ENCODE results near the gene ROR2.

Gene ROR2

DNA sequence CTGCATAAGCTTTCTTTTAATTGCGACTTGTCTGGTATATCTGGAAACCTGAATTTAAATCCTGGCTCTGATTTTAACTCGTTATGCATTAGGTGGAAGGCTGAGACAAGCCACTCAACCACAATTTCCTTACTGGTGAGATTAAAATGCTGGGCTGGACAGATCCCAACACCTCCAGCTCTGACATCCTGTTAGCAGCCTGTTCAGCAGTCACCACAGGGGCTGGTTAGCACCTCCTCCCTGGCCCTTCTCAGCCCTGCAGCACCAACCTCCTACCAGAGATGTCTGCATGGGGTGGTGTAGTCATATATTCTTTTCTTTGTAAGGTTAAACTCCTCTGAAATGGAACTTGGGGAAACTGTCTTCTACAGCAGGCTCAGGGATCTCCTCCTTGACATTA is 369.9 kb downstream of the ROR2 start:
- no peak overlapping the region for H3K4me3 ChIP-seq (replicated peaks; ENCODE audit: low read depth, low read length)
- TF ChIP-seq, protein P1, sequence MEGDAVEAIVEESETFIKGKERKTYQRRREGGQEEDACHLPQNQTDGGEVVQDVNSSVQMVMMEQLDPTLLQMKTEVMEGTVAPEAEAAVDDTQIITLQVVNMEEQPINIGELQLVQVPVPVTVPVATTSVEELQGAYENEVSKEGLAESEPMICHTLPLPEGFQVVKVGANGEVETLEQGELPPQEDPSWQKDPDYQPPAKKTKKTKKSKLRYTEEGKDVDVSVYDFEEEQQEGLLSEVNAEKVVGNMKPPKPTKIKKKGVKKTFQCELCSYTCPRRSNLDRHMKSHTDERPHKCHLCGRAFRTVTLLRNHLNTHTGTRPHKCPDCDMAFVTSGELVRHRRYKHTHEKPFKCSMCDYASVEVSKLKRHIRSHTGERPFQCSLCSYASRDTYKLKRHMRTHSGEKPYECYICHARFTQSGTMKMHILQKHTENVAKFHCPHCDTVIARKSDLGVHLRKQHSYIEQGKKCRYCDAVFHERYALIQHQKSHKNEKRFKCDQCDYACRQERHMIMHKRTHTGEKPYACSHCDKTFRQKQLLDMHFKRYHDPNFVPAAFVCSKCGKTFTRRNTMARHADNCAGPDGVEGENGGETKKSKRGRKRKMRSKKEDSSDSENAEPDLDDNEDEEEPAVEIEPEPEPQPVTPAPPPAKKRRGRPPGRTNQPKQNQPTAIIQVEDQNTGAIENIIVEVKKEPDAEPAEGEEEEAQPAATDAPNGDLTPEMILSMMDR (IDR thresholded peaks at IDR 0.05; ENCODE audit: low read depth, low read length, missing control alignments): no peak
- no peak for DNase-seq (ENCODE audit: extremely low read depth, low read depth)

DNA sequence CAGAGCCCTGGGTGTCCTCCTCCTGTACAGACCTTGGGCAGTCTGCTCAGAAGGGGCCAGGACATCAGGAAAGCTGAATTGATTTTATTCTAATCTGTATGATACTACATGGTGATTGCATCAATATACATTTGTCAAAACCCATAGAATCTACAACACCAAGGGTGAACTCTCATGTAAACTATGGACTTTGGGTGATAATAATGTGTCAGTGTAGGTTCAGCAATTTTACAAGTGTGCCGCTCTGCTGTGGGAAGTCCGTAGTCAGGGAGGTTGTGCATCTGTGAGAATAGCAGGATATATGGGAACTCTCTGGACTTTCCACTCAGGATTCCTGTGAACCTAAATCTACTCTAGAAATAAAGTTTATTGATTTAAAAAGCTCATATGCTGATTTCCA is 371.1 kb downstream of the ROR2 start:
- no peak for DNase-seq (ENCODE audit: extremely low read depth, low read depth)
- H3K4me3 ChIP-seq (replicated peaks; ENCODE audit: low read depth, low read length): no peak overlapping the region
- TF ChIP-seq, protein P1 (IDR thresholded peaks at IDR 0.05; ENCODE audit: low read depth, low read length, missing control alignments): no peak

DNA sequence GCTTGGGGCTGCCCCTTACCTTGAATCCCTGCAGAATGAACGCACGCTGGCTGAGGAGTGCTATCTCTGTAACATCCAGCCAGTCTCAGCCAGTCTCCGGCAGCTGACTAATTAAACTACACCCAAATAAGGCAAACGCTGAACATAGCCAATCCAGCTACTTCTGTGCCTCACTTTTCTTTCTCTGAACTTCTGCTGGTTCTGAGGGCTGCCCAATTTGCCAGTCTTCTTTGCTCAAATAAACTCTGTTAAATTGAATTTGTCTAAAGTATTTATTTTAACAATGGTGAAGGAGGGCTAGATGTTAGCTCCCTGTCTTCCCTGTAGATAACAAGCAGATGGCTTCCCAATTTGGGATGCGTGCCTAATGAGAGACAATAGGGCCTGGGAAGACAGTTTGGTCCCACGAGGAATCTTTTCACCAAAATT is 372.4 kb downstream of the ROR2 start:
- H3K4me3 ChIP-seq (replicated peaks; ENCODE audit: low read depth, low read length): no peak overlapping the region
- TF ChIP-seq, protein P1 (IDR thresholded peaks at IDR 0.05; ENCODE audit: low read depth, low read length, missing control alignments): no peak
- no peak for DNase-seq (ENCODE audit: extremely low read depth, low read depth)

DNA sequence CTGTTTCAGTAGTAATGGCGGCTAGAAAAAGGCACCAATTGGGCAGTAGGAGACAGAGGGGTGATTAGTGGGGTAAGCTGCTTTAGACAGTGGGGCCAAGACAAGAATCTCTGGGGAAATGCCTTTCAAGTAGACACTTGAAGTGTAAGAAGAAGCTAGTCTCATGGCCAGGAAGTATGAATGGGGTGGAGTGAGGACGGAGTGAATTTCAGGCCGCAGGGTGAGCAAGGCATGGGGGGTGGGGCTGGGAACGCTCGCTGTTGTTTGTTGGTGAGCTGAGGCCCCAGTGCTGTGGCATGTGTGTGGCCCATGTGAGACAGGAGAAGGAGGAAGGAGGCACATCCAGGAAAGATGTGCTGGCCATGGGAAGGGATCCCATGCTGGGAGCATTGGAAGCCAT is 377.2 kb downstream of the ROR2 start:
- TF ChIP-seq, protein P1 (IDR thresholded peaks at IDR 0.05; ENCODE audit: low read depth, low read length, missing control alignments): no peak
- no peak for DNase-seq (ENCODE audit: extremely low read depth, low read depth)
- no peak overlapping the region for H3K4me3 ChIP-seq (replicated peaks; ENCODE audit: low read depth, low read length)

DNA sequence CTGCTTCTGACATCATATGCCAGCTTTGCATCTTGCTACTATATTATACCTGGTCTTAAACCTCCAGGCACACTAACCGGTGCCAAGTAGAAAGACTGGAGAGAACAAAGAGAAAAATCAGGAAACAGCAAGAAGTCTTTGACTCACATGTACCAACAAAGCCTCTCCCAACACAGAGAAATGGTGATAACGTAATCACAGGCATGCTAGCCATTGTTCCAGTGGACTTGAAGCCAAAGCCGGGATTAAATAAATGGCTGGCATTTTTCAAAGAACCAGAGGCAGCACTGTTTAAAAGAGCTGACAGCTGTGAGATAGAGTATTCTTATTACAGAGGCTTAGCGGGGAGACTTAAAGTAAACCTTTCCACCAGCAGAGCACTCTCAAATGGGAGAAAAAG is 378.0 kb downstream of the ROR2 start:
- no peak for DNase-seq (ENCODE audit: extremely low read depth, low read depth)
- TF ChIP-seq, protein P1 (IDR thresholded peaks at IDR 0.05; ENCODE audit: low read depth, low read length, missing control alignments): no peak
- H3K4me3 ChIP-seq (replicated peaks; ENCODE audit: low read depth, low read length): no peak overlapping the region

DNA sequence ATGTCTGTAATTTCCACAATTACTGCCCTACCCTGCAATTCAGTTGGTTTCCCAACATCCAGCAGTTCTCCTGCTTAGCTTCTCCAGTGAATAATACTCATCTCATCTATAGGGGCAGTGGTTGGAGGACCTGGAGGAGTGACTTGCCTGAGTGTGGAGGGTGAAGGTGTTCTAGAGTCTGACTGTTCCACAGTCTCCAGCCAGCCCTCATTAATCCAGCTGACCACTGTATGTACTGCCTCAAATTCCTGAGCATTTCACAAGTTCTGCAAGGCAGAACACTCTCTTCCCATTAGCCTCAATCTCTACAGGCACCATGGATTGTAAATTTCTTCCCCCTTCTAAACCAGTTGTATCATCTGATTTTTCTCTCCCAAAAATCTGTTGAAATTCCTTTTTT is 379.0 kb downstream of the ROR2 start:
- H3K4me3 ChIP-seq (replicated peaks; ENCODE audit: low read depth, low read length): no peak overlapping the region
- TF ChIP-seq, protein P1 (IDR thresholded peaks at IDR 0.05; ENCODE audit: low read depth, low read length, missing control alignments): no peak
- no peak for DNase-seq (ENCODE audit: extremely low read depth, low read depth)

DNA sequence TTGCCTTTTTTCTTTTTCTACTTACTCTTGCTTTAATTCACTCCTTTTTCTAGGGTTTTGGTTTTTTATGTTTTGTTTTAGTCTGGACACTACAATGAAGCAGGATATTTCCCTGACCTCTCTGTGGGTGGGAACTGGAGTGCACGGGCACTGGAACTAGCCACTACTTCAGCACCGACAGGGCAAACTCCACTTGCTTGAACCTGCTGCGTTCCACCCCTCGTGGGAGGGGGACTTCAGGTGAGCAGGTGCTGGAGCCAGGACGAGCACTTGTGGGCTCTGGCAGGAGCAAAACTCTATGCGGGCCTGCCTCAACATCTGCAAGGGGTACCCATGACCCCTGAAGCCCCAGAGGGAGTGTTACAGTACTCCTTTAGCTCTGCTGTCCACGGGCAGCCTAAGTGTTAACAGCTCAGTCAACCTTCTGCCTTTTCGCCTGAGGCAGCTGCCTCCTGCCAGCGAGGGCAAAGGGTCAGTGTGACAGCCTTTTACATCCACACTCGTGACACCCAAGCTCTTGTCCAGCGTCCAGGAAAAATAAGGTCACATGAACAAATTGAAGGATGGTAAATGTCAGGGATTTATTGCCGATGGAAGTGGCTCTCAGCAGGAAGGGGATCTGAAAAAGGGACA is 382.3 kb downstream of the ROR2 start:
- H3K4me3 ChIP-seq (replicated peaks; ENCODE audit: low read depth, low read length): no peak overlapping the region
- TF ChIP-seq, protein P1 (IDR thresholded peaks at IDR 0.05; ENCODE audit: low read depth, low read length, missing control alignments): no peak
- no peak for DNase-seq (ENCODE audit: extremely low read depth, low read depth)

Data from HFF-Myc (cell line).